DMS114 treated with DMSO at 0.1 percent for 48 hours (cell line): Measurements from ENCODE around the gene SPEM2.
A peak's percentile ranks its signal among the peaks of the same experiment; 100 is the strongest.

Experiments used
- DNase-seq: peaks from one replicate; lab custom pipeline; 2025; ENCODE audit not compliant: unreplicated experiment; lab: John Stamatoyannopoulos, UW

SPEM2 gene

GRCh38 chr17:7425316-7425715 is at the start of gene SPEM2:
Gene SPEM2, plus strand, starts transcription at chr17:7425616. Its CDS starts 73 bp downstream, at chr17:7425689.
- no peak for DNase-seq

- DNase-seq = no peak
Observed at GRCh38 chr17:7379134-7379533, 46.3 kb upstream of the SPEM2 start.

- DNase-seq = no peak
Observed at GRCh38 chr17:7380321-7380720, 45.1 kb upstream of the SPEM2 start.

- no peak for DNase-seq
Observed at GRCh38 chr17:7380855-7381683, 44.3 kb upstream of the SPEM2 start, which contains the start of gene TNK1. Gene TNK1, plus strand, starts transcription at chr17:7381089. Its CDS starts 1,838 bp downstream, at chr17:7382927.

- DNase-seq = no peak
Observed at GRCh38 chr17:7382901-7383300, 42.5 kb upstream of the SPEM2 start.

GRCh38 chr17:7383371-7383741 is 42.1 kb upstream of the SPEM2 start:
- DNase-seq = no peak

- DNase-seq = no peak
Observed at GRCh38 chr17:7383742-7384488, 41.5 kb upstream of the SPEM2 start.

- no peak for DNase-seq
Observed at GRCh38 chr17:7384489-7385081, 40.8 kb upstream of the SPEM2 start.

- DNase-seq = no peak
Observed at GRCh38 chr17:7388856-7389255, 36.6 kb upstream of the SPEM2 start.

GRCh38 chr17:7389924-7390910 is 35.2 kb upstream of the SPEM2 start:
- DNase-seq = no peak

GRCh38 chr17:7391307-7391706 is 34.1 kb upstream of the SPEM2 start:
- DNase-seq = no peak

- DNase-seq = no peak
Observed at GRCh38 chr17:7392696-7393612, 32.5 kb upstream of the SPEM2 start.

GRCh38 chr17:7393613-7394451 is 31.6 kb upstream of the SPEM2 start:
- no peak for DNase-seq

- peak; percentile 69 for DNase-seq
Observed at GRCh38 chr17:7394452-7395191, 30.8 kb upstream of the SPEM2 start, which contains the start of gene PLSCR3. Gene PLSCR3, minus strand, starts transcription at chr17:7394525. Its CDS starts 415 bp downstream, at chr17:7394110.

GRCh38 chr17:7396147-7396546 is 29.3 kb upstream of the SPEM2 start:
- no peak for DNase-seq

GRCh38 chr17:7398612-7399011 is 26.8 kb upstream of the SPEM2 start:
- no peak for DNase-seq

GRCh38 chr17:7403043-7403726 is 22.2 kb upstream of the SPEM2 start:
- no peak for DNase-seq

GRCh38 chr17:7403727-7403976 is 21.8 kb upstream of the SPEM2 start:
- DNase-seq = no peak
